ENCODE results near the gene DDX23.
"Not testable (repeated sequence)": the region's sequence is repeated elsewhere in the genome, so short reads cannot be mapped to it uniquely, and the experiment has no call there.

Gene DDX23

GRCh38 chr12:48861111-48861510 lies 9.1 kb upstream of the DDX23 start:
- no peak for DNase-seq

DNA sequence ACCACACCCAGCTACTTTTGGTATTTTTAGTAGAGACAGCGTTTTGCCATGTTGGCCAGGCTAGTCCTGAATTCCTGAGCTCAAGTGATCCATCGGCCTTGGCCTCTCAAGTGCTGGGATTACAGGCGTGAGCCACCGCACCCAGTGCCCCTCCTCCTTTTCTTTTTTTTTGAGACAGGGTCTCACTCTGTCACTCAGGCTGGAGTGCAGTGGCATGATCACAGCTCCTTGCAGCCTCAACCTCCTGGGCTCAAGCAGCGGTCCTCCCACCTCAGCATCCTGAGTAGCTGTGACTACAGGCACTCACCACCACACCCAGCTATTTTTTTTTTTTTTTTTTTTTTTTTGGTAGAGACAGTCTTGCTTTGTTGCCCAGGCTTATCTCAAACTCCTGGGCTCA lies 8.3 kb upstream of the DDX23 start:
- not testable (repeated sequence) for DNase-seq

- no peak for DNase-seq
These were observed 7.6 kb upstream of the DDX23 start for GRCh38 chr12:48859607-48860006.

- DNase-seq = no peak
These were observed 6.1 kb upstream of the DDX23 start for GRCh38 chr12:48858043-48858442.

DNA sequence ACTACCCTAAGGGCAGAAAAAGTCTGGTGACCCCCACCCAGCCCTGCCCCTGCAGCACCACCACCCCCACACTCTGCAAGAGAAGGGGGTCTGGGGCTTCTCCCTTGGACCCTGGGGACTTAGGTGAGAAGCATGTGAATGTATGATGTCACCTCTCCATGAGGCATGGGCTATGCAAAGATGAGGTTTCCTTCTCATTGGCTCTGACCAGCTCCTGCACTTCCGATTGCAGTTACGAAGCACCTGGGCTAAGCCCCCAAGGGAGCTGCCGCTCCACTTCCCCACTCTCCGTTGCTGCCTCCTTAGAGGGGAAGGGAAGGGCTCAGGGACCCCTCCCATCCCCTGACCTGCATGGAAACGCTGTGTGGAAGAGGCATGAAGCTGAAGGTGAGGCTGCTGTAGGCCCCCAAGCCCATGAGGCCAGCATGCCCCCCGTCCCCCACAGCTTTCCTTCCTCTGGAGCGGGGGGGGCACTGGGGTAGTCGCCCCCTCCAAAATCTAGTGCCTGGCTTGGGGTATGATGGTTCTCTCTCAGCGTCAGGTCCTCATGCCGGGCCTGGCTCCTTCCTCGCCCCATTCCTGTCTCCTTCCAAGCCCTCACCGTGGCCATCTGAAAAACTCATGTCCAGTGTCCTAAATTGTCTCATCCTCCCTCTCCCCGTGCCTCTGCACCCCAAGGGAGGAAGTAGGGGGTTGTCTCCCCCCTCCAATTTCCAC lies 5.5 kb upstream of the DDX23 start:
- no peak for DNase-seq

DNA sequence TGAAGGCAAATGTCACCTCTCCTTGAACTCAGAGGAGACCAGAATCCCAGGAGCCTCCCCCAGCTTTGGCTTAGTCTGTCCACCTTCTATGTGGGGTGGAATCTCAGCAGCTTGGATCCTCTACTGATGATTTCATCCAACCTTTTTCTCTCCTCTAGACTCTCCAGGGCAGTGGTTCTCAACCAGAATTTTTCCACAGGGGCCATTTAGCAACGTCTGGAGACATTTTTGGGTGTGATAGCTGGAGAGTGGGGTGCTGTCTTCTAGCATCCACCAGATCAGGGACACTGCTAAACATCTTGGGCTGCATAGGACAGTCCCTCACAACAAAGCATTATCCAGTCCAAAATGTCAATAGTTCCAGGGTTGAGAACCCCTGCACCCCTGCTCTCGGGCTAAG lies 4.4 kb upstream of the DDX23 start:
- no peak for DNase-seq

DNA sequence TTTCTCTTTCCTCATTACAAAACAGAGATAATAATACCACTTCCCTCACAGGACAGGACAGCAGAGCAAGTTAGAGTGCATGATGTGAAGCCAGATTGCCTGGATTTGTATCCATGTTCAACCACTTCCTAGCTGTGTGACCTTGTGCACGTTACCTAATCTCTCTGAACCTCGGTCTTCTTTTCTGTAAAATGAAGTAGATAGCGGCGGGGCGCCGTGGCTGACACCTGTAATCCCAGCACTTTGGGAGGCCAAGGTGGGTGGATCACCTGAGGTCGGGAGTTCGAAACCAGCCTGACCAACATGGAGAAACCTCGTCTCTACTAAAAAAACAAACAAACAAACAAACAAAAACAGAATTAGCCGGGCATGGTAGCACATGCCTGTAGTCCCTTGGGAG lies 3.0 kb upstream of the DDX23 start:
- not testable (repeated sequence) for DNase-seq

DNA sequence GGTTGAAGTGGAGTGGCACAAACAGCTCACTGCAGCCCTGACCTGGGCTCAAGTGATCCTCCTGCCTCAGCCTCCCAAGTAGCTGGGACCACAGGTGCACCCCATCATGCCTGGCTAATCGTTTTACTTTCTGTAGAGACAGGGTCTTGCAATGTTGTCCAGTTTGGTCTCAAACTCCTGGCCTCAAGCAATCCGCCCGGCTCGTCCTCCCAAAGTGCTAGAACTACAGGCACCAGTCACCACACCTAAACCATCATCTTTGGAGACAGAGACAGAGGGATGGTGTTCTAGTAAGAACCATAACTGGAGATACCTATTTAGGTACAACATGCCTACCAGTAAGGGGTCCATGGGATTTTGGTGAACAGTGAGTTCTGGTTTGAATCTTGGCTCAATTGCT lies 2.5 kb upstream of the DDX23 start:
- DNase-seq = no peak

DNA sequence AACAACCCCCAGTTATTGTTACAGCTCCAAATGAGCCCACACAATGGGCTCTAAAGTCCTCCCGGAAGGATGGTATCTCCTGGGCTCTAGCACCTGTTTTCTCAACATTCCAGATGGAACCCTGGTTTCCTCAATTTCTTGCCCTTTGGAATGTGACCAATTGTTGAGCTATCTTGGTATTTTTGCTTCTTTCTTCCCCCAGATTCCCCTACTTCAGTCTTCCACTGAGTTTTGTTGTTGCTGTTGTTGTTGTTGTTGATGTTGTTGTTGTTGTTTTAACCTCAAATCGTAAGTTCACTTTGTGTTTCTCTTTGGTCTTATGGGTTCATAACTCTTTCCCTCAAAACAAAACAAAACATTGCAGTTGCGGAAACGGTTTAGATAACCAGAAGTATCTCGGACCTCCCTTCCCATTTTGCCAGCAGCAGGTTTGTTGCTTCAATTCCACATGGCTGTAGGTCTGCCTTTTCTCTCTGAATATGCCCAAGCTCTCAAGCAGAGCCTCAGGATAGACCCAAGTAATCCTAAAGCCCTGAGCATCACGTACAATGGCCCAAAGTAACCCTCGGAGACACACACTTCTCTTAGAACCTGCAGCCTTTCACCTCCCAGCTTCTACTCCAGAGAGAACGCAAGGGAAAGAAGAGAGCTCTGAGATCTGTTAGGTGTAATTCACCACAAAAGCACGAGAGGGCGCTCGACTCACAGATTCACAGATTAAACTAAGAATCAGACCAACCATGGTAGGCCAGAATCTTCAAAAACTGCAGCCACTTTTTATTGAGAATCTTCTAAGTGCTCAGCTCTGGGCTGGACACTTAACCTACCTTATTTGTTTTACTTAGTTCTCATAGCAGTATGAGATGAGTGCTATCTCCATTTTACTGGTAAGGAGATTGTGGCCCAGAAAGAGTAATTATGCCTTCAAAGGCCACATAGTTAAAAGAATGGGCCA lies 1.0 kb upstream of the DDX23 start:
- peak; percentile 87 to 93 for DNase-seq

DNA sequence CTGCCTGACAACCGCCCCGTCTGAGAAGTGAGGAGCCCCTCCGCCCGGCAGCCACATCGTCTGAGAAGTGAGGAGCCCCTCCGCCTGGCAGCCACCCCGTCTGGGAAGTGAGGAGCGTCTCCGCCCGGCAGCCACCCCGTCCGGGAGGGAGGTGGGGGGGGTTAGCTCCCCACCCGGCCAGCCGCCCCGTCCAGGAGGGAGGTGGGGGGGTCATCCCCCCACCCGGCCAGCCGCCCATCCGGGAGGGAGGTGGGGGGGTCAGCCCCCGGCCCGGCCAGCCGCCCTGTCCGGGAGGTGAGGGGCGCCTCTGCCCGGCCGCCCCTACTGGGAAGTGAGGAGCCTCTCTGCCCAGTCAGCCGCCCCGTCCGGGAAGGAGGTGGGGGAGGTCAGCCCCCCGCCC lies 9.9 kb downstream of the DDX23 start:
- not testable (repeated sequence) for DNase-seq

GRCh38 chr12:48838048-48838447 lies 13.9 kb downstream of the DDX23 start:
- no peak for DNase-seq

DNA sequence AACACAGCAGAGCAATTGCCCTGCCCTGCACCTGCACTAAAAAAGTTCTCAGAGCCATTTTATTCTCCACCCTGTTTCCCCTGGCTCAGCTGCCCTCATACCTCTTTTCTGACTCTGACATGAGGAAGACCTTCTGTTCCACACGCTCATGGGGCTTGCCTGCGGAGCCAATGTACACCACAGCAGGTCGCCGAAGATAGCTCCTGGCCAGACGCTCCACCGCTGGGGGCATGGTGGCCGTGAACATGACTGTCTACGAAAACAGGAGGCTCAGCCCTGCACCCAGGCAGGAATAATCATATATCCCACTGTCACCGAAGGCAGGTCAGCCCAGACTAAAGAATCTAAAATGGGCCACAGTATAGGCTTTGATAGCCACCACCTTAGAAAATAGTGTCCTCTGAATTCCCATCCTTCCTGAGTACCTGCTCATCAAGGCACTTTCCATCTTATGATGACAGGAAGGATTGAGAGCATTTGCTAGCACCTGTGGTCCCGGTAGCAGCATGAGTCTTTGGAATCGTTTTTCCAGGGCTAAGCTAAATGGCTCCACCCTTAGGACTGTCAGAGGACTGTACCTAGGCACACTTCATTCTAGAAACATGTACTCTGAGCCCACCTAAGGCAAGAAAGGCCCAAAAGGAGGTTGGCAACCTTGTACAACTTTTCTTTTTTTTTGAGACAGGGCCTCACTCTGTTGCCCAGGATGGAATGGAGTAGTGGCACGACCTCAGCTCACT lies 19.5 kb downstream of the DDX23 start:
- DNase-seq = no peak

- DNase-seq = no peak
These were observed 20.7 kb downstream of the DDX23 start for GRCh38 chr12:48831257-48831656.

DNA sequence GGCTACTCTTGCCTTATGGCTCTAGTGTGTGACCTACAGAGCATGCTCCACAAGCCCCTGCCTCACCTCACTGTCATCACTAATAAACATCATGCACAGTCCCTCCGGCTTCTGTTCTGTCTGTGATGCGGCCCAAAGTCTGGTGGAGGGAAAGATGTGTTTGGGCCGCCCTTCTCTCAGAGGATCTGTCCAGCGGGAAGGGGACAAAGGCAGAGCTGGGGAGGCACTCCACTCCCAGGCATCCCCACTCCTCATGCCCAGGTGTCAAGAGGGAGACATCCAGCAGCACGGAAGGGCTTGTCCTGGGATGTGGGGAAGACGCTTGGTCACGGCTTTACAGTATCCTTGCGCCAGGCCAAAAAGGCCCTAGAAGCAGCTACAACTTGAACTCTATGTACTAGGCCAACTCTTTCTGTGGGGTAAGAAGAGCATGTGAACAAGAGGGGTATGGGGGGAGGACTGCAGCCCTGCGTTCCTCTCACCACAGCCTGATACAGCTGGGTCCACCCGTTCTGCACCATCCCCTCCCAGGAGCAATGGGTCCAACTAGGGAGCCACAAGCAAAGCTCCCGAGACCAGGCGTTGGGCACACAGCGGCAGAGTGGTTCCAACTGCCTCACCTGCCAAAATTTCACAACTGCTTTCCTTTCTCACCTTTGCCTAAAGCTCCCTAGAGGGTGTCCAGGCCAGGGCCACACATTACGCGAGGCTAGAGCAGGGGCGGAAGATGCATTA lies 23.0 kb downstream of the DDX23 start:
- no peak for DNase-seq

DNA sequence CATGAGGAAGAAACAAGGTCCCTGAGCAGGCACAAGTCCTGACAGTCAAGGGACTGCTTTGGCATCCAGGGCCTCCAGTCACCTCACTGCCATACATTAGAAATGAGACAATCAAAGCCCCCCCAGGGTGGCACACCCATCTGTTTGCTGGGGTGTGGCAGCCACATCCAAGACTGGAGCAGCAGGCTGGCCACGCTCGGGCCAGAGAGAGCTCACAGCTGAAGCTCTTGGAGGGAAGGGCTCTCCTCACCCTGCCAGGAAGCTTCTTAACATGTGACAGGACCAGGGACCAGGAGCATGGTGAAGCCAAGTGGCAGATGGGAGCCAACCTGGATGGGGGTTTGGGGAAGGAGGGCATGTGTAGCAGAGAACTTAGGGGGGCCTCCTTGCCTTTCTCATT lies 23.7 kb downstream of the DDX23 start:
- DNase-seq = no peak

- DNase-seq = no peak
These were observed 24.4 kb downstream of the DDX23 start for GRCh38 chr12:48827513-48828096.

DNA sequence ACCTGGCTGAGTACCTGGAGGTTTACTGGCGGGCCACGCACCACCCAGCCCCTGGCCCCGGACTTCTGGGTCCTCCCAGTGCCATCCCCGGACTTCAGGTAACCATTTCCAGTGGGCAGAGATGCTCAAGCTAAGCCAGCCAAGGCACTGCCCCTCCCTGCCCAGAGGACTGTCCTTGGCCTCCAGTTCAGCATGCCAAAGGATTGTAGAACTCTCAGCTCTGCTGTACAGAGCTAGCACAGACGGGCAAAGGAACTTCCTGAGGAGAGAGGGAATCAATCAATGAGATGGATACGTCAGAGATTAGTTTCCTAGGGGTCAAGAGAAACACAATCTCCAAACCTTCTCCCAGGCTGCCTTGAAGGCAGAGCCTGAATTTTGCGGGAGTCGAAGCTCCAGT lies 24.9 kb downstream of the DDX23 start:
- no peak for DNase-seq

GRCh38 chr12:48826209-48826855 lies 25.6 kb downstream of the DDX23 start:
- DNase-seq = no peak

DNA sequence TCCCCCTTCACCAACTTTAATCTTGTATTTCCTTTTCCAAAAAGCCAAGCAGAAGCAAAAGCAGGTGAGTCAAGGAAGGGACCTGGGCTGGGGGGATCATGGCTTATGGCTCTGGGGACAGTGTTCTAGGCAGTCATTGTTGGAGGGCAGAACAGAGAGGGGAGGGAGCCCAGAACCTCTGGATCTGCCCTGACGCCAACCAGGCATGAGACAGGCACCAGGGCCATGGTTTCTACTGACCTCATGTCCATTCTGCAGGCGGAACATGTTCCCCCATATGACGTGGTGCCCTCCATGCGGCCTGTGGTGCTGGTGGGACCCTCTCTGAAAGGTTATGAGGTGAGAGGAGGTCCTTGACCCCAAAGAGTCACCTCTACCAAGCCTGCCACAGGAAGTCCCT lies 27.1 kb downstream of the DDX23 start:
- DNase-seq = no peak

DNA sequence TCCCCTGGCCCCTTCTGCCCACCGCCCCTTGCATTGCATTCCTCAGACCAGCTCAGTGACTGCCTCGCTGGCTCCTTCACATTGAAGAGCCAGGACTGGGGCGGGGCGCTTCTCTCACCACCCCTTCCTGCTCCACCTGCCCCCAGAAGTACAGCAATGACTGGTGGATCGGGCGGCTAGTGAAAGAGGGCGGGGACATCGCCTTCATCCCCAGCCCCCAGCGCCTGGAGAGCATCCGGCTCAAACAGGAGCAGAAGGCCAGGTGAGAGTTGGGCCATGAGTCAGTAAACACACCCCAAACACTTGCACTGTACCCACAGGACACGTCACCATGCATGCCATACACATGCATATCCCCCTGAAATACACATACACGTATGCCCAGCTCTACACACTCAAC lies 27.9 kb downstream of the DDX23 start:
- DNase-seq = no peak

GRCh38 chr12:48823281-48823680 lies 28.7 kb downstream of the DDX23 start:
- no peak for DNase-seq

GRCh38 chr12:48822711-48823110 lies 29.3 kb downstream of the DDX23 start:
- no peak for DNase-seq
